Measurements from ENCODE around the gene SLC19A1. TPM values are rescaled to one million over a fixed set of nuclear protein-coding genes. Genes with fewer than 3 reads are reported as not detected.

The SLC19A1 gene
- polyA plus RNA-seq, 1 experiment = 8.1 TPM

- POLR2A ChIA-PET = no interaction called here
- no peak for DNase-seq (ENCODE audit: low read depth)
- Histone ChIP-seq H3K36me3 (ENCODE audit: control insufficient read depth, insufficient read depth, low read length) (peaks cover 4% of the 10 kb centered on the region), H3K4me3 (ENCODE audit: low read depth, low read length) (no peak overlapping the region), H3K27me3 (ENCODE audit: control insufficient read depth, insufficient read depth, low read length) (no peaks in the 10 kb centered on the region)
- no peak for TF ChIP-seq CTCF (IDR thresholded peaks at IDR 0.05; ENCODE audit: insufficient read depth, low read depth, low read length)
- CTCF ChIA-PET = interaction anchor here (1.3 kb wide), 1 partner anchor 12 kb away, joined by 3 read pairs; no protein-coding TSS in a partner anchor
Measured at GRCh38 chr21:45465611-45466329, 76.5 kb downstream of the SLC19A1 start.

DNA sequence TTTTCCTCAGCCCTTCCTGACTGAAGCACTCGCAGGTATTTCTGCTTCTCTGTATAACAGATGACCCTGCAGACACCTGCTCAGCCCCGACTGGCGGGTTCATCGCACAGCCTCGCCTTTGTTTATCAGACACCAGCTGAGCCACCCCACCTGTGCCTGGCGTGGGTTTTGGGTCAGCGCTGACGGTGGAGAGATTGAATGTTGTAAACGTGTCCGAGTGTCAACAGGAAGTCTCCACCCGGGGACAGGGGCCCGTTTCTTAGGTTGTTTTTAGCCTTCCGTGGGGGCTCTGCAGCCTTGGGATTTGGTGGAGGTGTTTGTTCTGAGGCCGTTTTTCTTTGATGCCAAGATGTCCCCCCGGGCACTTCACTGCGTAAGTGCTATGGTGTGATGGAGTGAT is 77.1 kb downstream of the SLC19A1 start:
- H3K4me3 ChIP-seq (ENCODE audit: low read depth, low read length) = no peak overlapping the region
- POLR2A ChIA-PET = no interaction called here
- no peak for TF ChIP-seq CTCF (IDR thresholded peaks at IDR 0.05; ENCODE audit: insufficient read depth, low read depth, low read length)
- CTCF ChIA-PET = no interaction called here
- no peaks in the 10 kb centered on the region for H3K27me3 ChIP-seq (ENCODE audit: control insufficient read depth, insufficient read depth, low read length)
- no peak for DNase-seq (ENCODE audit: low read depth)
- H3K36me3 ChIP-seq (ENCODE audit: control insufficient read depth, insufficient read depth, low read length) = peaks cover 4% of the 10 kb centered on the region

DNA sequence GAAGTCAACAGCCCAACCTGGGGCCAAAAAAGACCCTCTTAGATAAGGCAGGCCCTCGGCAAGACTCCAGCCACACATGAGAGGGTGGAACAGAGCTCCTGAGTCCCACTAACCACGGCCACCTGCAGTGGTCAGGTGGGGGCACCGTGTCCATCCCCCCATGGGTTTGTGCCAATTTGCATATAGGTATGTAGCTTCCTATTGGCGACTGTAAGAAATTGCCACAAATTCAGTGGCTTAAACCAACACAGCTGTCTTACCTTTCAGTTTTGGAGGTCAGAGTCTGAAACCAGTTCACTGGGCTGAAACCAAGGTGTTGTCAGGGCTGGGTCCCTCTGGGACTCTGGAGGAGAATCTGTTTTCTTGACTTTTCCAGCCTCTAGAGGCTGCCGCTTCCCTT is 77.9 kb downstream of the SLC19A1 start:
- CTCF ChIA-PET = interaction anchor here (1.0 to 1.2 kb wide), 2 partner anchors 132 to 326 kb away, joined by 3 to 4 read pairs; no protein-coding TSS in a partner anchor
- DNase-seq (ENCODE audit: low read depth) = no peak
- Histone ChIP-seq H3K4me3 (ENCODE audit: low read depth, low read length) (no peak overlapping the region), H3K27me3 (ENCODE audit: control insufficient read depth, insufficient read depth, low read length) (no peaks in the 10 kb centered on the region), H3K36me3 (ENCODE audit: control insufficient read depth, insufficient read depth, low read length) (peaks cover 4% of the 10 kb centered on the region)
- no peak for TF ChIP-seq CTCF (IDR thresholded peaks at IDR 0.05; ENCODE audit: insufficient read depth, low read depth, low read length)
- POLR2A ChIA-PET = no interaction called here

DNA sequence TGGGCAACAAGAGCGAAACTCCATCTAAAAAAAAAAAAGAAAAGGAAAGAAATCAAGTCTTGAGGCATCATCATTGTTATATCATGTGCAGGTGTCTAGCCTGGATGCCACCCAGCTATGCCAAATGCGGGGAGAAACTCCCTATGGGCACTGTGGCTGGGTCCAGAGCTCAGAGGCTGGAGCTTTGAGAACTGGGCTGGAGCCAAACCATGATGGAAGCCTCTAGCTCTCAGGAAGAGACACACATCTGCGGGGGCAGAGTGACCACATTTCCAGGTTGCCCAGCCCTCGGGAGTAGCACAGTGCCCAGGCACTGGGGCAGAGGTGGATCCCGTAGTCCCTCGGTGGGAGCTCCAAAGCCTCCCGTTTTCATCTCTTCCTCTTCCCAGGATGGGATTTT is 78.4 kb downstream of the SLC19A1 start:
- ChIA-PET POLR2A (no interaction called here), CTCF (interaction anchor here (1.0 to 1.2 kb wide), 2 partner anchors 133 to 326 kb away, joined by 3 to 4 read pairs; no protein-coding TSS in a partner anchor)
- Histone ChIP-seq H3K4me3 (ENCODE audit: low read depth, low read length) (no peak overlapping the region), H3K27me3 (ENCODE audit: control insufficient read depth, insufficient read depth, low read length) (no peaks in the 10 kb centered on the region), H3K36me3 (ENCODE audit: control insufficient read depth, insufficient read depth, low read length) (peaks cover 4% of the 10 kb centered on the region)
- no peak for DNase-seq (ENCODE audit: low read depth)
- no peak for TF ChIP-seq CTCF (IDR thresholded peaks at IDR 0.05; ENCODE audit: insufficient read depth, low read depth, low read length)

DNA sequence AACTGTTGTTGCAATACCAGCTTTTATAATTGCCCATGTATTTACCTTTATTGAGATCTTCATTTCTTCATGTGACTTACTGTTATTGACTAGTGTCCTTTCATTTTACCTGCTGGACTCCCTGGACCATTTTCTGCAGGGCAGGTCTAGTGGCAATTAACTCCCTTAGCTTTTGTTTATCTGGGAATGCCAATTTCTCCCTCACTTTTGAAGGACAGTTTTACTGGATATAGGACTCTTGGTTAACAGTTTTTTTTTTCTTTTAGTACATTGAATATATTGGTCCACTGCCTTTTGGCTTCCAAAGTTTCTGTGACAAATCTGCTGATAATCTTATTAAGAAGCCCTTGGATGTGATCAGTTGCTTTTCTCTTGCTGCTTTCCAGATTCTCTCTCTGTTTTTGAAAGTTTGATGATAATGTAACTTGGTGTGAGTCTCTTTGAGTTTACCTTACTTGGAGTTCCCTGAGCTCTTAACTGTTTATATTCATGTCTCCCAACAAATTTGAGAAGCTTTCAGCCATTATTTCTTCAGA is 80.4 kb downstream of the SLC19A1 start:
- no peak for TF ChIP-seq CTCF (IDR thresholded peaks at IDR 0.05; ENCODE audit: insufficient read depth, low read depth, low read length)
- CTCF ChIA-PET = interaction anchor here (1.0 to 2.1 kb wide), 2 partner anchors 9 to 322 kb away, joined by 3 to 7 read pairs; no protein-coding TSS in a partner anchor

More for the DNA sequence above, 80.4 kb downstream of the SLC19A1 start:
- DNase-seq (ENCODE audit: low read depth) = no peak
- Histone ChIP-seq H3K27me3 (ENCODE audit: control insufficient read depth, insufficient read depth, low read length) (no peaks in the 10 kb centered on the region), H3K36me3 (ENCODE audit: control insufficient read depth, insufficient read depth, low read length) (no peaks in the 10 kb centered on the region), H3K4me3 (ENCODE audit: low read depth, low read length) (no peak overlapping the region)
- POLR2A ChIA-PET = no interaction called here

Measured in BJ (cell line).